IPS DF 6.9 (cell line): ENCODE data around the gene NDN.
"Not testable (repeated sequence)": the region's sequence is repeated elsewhere in the genome, so short reads cannot be mapped to it uniquely, and the experiment has no call there.

Experiments used
- DNase-seq: peaks from one replicate; pipeline ENCODE4 v3.0.0-alpha.2; 2013; ENCODE audit warnings: low read depth, low spot score
- H3K27ac ChIP-seq: one replicate; pipeline ENCODE4 v1.5.1; 2013; ENCODE audit warnings: low read length, control low read depth
- H3K27me3 ChIP-seq: 2 replicates; pipeline ENCODE4 v1.6.1; 2013; ENCODE audit warnings: mild to moderate bottlenecking, low read length; ENCODE audit not compliant: control insufficient read depth, insufficient read depth
- H3K36me3 ChIP-seq: 2 replicates; pipeline ENCODE4 v1.6.1; 2013; ENCODE audit warnings: low read length; ENCODE audit not compliant: control insufficient read depth, insufficient read depth
- H3K4me1 ChIP-seq: 2 replicates; pipeline ENCODE4 v1.6.1; 2013; ENCODE audit warnings: low read length; ENCODE audit not compliant: control insufficient read depth, insufficient read depth
- H3K4me3 ChIP-seq: 2 replicates; pipeline ENCODE4 v1.5.1; 2013; ENCODE audit warnings: mild to moderate bottlenecking, low read length
- H3K9me3 ChIP-seq: 2 replicates; pipeline ENCODE4 v1.6.1; 2013; ENCODE audit warnings: low read length, inconsistent platforms; ENCODE audit not compliant: control insufficient read depth, insufficient read depth
- WGBS: extraction: QIAGEN DNeasy Blood & Tissue Kit; methylation state at CpG from one replicate; pipeline ENCODE4 v1.1.7; 2013; ENCODE audit warnings: mixed read lengths, missing lambda C conversion rate; ENCODE audit not compliant: insufficient read length, insufficient coverage; 5-methylcytosine and 5-hydroxymethylcytosine counted together

Gene NDN

GRCh38 chr15:23687143-23687470 is at the start of gene NDN:
Gene NDN (minus strand): TSS chr15:23687305. CDS start chr15:23687217, 88 bp downstream.
- Histone ChIP-seq H3K4me3 (peak within 1 kb of the TSS; percentile 48), H3K27ac (no peak within 1 kb of the TSS), H3K27me3 (no peaks in the 10 kb centered on the region), H3K9me3 (no peaks in the 10 kb centered on the region; the same call in none of the 2 replicates), H3K4me1 (no peaks in the 10 kb centered on the region), H3K36me3 (no peaks in the 10 kb centered on the region)
- DNase-seq, result no peak
- WGBS, result no CpG with 5 or more reads among the region's 38 CpGs

GRCh38 chr15:23736033-23736673 is 49.0 kb upstream of the NDN start:
- no CpG with 5 or more reads among the region's 5 CpGs for WGBS
- no peak overlapping the region for H3K27ac ChIP-seq
- H3K36me3 ChIP-seq, result no peaks in the 10 kb centered on the region
- DNase-seq, result no peak
- H3K4me3 ChIP-seq, result no peak overlapping the region
- 0 out of 2 replicates have a peak, but pooled peaks cover 2% of the 10 kb centered on the region for H3K9me3 ChIP-seq
- H3K27me3 ChIP-seq, result no peaks in the 10 kb centered on the region
- no peaks in the 10 kb centered on the region for H3K4me1 ChIP-seq

GRCh38 chr15:23734862-23735261 is 47.8 kb upstream of the NDN start:
- Histone ChIP-seq H3K27me3 (no peaks in the 10 kb centered on the region), H3K4me1 (no peaks in the 10 kb centered on the region), H3K4me3 (no peak overlapping the region), H3K9me3 (0 out of 2 replicates have a peak, but pooled peaks cover 2% of the 10 kb centered on the region), H3K36me3 (no peaks in the 10 kb centered on the region), H3K27ac (no peak overlapping the region)
- DNase-seq, result no peak
- WGBS, result no CpG with 5 or more reads among the region's 4 CpGs

- H3K27me3 ChIP-seq, H3K9me3 ChIP-seq, H3K36me3 ChIP-seq, DNase-seq, H3K4me1 ChIP-seq, H3K27ac ChIP-seq: not testable (repeated sequence)
- WGBS, result no CpG with 5 or more reads among the region's 28 CpGs
- H3K4me3 ChIP-seq, result peak overlapping the region; percentile 21; the same call in 1 of the 2 replicates
Measured at GRCh38 chr15:23713874-23714656, 27.0 kb upstream of the NDN start.

GRCh38 chr15:23708332-23708731 is 21.2 kb upstream of the NDN start:
- Histone ChIP-seq H3K27ac (no peak overlapping the region), H3K4me1 (no peaks in the 10 kb centered on the region), H3K36me3 (no peaks in the 10 kb centered on the region), H3K27me3 (no peaks in the 10 kb centered on the region), H3K4me3 (no peak overlapping the region), H3K9me3 (no peaks in the 10 kb centered on the region; the same call in 1 of the 2 replicates)
- no peak for DNase-seq
- no CpG with 5 or more reads among the region's 1 CpG for WGBS

GRCh38 chr15:23695282-23695681 is 8.2 kb upstream of the NDN start:
- WGBS, result no CpG with 5 or more reads among the region's 2 CpGs
- no peak overlapping the region for H3K27ac ChIP-seq
- H3K36me3 ChIP-seq, result no peaks in the 10 kb centered on the region
- no peaks in the 10 kb centered on the region for H3K4me1 ChIP-seq
- DNase-seq, result no peak
- H3K27me3 ChIP-seq, result no peaks in the 10 kb centered on the region
- no peaks in the 10 kb centered on the region; the same call in 1 of the 2 replicates for H3K9me3 ChIP-seq
- no peak overlapping the region for H3K4me3 ChIP-seq

- no peak overlapping the region for H3K27ac ChIP-seq
- WGBS, result no CpG with 5 or more reads among the region's 1 CpG
- DNase-seq, result no peak
- H3K36me3 ChIP-seq, result no peaks in the 10 kb centered on the region
- H3K27me3 ChIP-seq, result no peaks in the 10 kb centered on the region
- H3K9me3 ChIP-seq, result no peaks in the 10 kb centered on the region; the same call in 1 of the 2 replicates
- no peak overlapping the region for H3K4me3 ChIP-seq
- no peaks in the 10 kb centered on the region for H3K4me1 ChIP-seq
Measured at GRCh38 chr15:23694592-23694991, 7.5 kb upstream of the NDN start.

- Histone ChIP-seq H3K9me3 (no peaks in the 10 kb centered on the region; the same call in 1 of the 2 replicates), H3K27ac (no peak overlapping the region), H3K4me1 (no peaks in the 10 kb centered on the region), H3K4me3 (no peak overlapping the region), H3K27me3 (no peaks in the 10 kb centered on the region), H3K36me3 (no peaks in the 10 kb centered on the region)
- no peak for DNase-seq
- WGBS, result no CpG with 5 or more reads among the region's 5 CpGs
Measured at GRCh38 chr15:23690450-23690852, 3.3 kb upstream of the NDN start.

- Histone ChIP-seq H3K9me3 (no peaks in the 10 kb centered on the region; the same call in 1 of the 2 replicates), H3K36me3 (no peaks in the 10 kb centered on the region), H3K4me1 (no peaks in the 10 kb centered on the region), H3K27ac (no peak overlapping the region), H3K4me3 (no peak overlapping the region), H3K27me3 (no peaks in the 10 kb centered on the region)
- WGBS, result no CpG with 5 or more reads among the region's 4 CpGs
- no peak for DNase-seq
Measured at GRCh38 chr15:23690015-23690414, 2.9 kb upstream of the NDN start.

GRCh38 chr15:23686466-23687142 is 501 bp downstream of the NDN start:
- peak overlapping the region; percentile 48 for H3K4me3 ChIP-seq
- DNase-seq, result no peak
- H3K9me3 ChIP-seq, result no peaks in the 10 kb centered on the region; the same call in none of the 2 replicates
- no peak overlapping the region for H3K27ac ChIP-seq
- no CpG with 5 or more reads among the region's 57 CpGs for WGBS
- H3K4me1 ChIP-seq, result no peaks in the 10 kb centered on the region
- H3K27me3 ChIP-seq, result no peaks in the 10 kb centered on the region
- H3K36me3 ChIP-seq, result no peaks in the 10 kb centered on the region
